ENCODE measurements around the gene NOXO1.

NOXO1 gene

DNA sequence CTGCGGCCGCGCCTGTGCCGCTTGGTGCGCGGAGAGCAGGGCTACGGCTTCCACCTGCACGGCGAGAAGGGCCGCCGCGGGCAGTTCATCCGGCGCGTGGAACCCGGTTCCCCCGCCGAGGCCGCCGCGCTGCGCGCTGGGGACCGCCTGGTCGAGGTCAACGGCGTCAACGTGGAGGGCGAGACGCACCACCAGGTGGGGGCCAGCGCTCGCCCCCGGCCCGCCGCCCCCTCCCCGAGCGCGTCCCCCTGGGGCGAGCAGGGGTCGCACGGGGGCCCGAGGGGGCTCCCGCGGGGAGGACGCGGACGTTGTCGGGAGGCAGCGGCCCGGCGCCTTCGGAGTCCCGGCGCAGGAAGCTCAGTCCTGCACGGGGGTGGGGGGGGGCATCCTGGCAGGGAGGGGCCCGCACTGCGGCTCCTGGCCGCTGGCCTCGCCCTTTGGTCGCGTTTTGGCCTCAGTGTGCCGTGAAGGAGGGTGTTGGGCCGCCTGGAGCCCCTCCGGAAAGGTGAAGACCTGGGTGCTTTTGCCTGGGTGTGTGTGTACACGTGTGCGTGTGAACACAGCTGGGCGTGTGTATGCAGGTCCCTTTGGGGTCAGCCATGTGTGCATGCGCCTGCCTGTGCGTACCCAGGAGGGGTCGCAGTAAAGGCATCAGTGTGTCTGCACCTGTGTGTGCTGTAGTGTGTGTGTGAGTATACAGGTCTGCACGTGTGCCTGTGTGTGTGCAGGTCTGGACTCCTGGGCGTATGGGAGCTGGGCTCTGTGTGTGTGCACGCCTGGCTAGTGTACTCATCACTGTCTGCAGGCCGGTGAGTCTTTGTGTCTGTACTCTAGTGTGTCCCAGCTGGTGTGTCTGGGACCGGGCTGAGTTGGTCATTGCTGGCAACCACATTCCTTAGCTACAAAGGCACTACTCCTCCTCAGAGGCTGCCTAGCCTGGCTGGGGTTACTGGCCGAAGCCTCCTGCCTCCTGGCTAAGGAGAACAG lies 46.0 kb upstream of the NOXO1 start:
- no peak for TF ChIP-seq POLR2A (IDR thresholded peaks at IDR 0.05; ENCODE audit: extremely low read depth, insufficient read length)
- TF ChIP-seq, protein P1, sequence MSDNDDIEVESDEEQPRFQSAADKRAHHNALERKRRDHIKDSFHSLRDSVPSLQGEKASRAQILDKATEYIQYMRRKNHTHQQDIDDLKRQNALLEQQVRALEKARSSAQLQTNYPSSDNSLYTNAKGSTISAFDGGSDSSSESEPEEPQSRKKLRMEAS (IDR thresholded peaks at IDR 0.05; ENCODE audit: low read depth, low read length), result no peak
- no peak for TF ChIP-seq CTCF (IDR thresholded peaks at IDR 0.05; ENCODE audit: low read depth, low read length)
- TF ChIP-seq MYC (IDR thresholded peaks at IDR 0.05; ENCODE audit: low read depth, low read length), result no peak
- no peak overlapping the region for H3K4me3 ChIP-seq (ENCODE audit: low read depth, low read length)
- no peak for DNase-seq (ENCODE audit: low read depth)

- H3K4me3 ChIP-seq (ENCODE audit: low read depth, low read length), result no peak within 1 kb of the TSS
- peak; percentile 46 for DNase-seq (ENCODE audit: low read depth)
- no peak for TF ChIP-seq POLR2A (IDR thresholded peaks at IDR 0.05; ENCODE audit: extremely low read depth, insufficient read length)
- TF ChIP-seq, protein P1 (IDR thresholded peaks at IDR 0.05; ENCODE audit: low read depth, low read length), result no peak
- no peak for TF ChIP-seq MYC (IDR thresholded peaks at IDR 0.05; ENCODE audit: low read depth, low read length)
Measured at GRCh38 chr16:2026461-2027023, 45.3 kb upstream of the NOXO1 start, which contains the start of gene NHERF2. NHERF2 (plus strand) TSS chr16:2026902; CDS start chr16:2027006, 104 bp downstream.

- no peak for TF ChIP-seq MYC (IDR thresholded peaks at IDR 0.05; ENCODE audit: low read depth, low read length)
- TF ChIP-seq, protein P1 (IDR thresholded peaks at IDR 0.05; ENCODE audit: low read depth, low read length), result no peak
- no peak for TF ChIP-seq POLR2A (IDR thresholded peaks at IDR 0.05; ENCODE audit: extremely low read depth, insufficient read length)
- TF ChIP-seq CTCF (IDR thresholded peaks at IDR 0.05; ENCODE audit: low read depth, low read length), result no peak
- no peak overlapping the region for H3K4me3 ChIP-seq (ENCODE audit: low read depth, low read length)
- DNase-seq (ENCODE audit: low read depth), result no peak
Measured at GRCh38 chr16:2025878-2026460, 44.7 kb upstream of the NOXO1 start.

GRCh38 chr16:2025251-2025650 lies 44.0 kb upstream of the NOXO1 start:
- H3K4me3 ChIP-seq (ENCODE audit: low read depth, low read length), result no peak overlapping the region
- no peak for DNase-seq (ENCODE audit: low read depth)
- TF ChIP-seq POLR2A (IDR thresholded peaks at IDR 0.05; ENCODE audit: extremely low read depth, insufficient read length) (no peak), MYC (IDR thresholded peaks at IDR 0.05; ENCODE audit: low read depth, low read length) (no peak), CTCF (IDR thresholded peaks at IDR 0.05; ENCODE audit: low read depth, low read length) (no peak)
- TF ChIP-seq, protein P1 (IDR thresholded peaks at IDR 0.05; ENCODE audit: low read depth, low read length), result no peak

- no peak for DNase-seq (ENCODE audit: low read depth)
- TF ChIP-seq MYC (IDR thresholded peaks at IDR 0.05; ENCODE audit: low read depth, low read length) (no peak), CTCF (IDR thresholded peaks at IDR 0.05; ENCODE audit: low read depth, low read length) (no peak), POLR2A (IDR thresholded peaks at IDR 0.05; ENCODE audit: extremely low read depth, insufficient read length) (no peak)
- TF ChIP-seq, protein P1 (IDR thresholded peaks at IDR 0.05; ENCODE audit: low read depth, low read length), result no peak
- no peak overlapping the region for H3K4me3 ChIP-seq (ENCODE audit: low read depth, low read length)
Measured at GRCh38 chr16:2024032-2024420, 42.8 kb upstream of the NOXO1 start.
